ENCODE measurements around the gene PPP1R1C. TPM values are rescaled to one million over a fixed set of nuclear protein-coding genes. Genes with fewer than 3 reads are reported as not detected.

The PPP1R1C gene
- total and polyA plus RNA-seq, 4 donors, result 5.4 to 21.7 (median 11.3) TPM

GRCh38 chr2:182058056-182058455 lies 72.4 kb downstream of the PPP1R1C start:
- Histone ChIP-seq H3K9me3 (ENCODE audit: control insufficient read depth in 4 of 4, low read length in 3 of 4) (no peaks in the 10 kb centered on the region), H3K9ac (ENCODE audit: low read depth in 1 of 2, low read length in 2 of 2) (no peak overlapping the region), H3K27ac (ENCODE audit: low read depth in 1 of 2, low read length in 2 of 2) (no peak overlapping the region), H3K4me1 (ENCODE audit: control insufficient read depth in 4 of 4, insufficient read depth in 4 of 4, low read length in 3 of 4) (peaks cover 2 to 15% (median 8%) of the 10 kb centered on the region in 4 donors), H3K36me3 (ENCODE audit: control insufficient read depth in 4 of 4, insufficient read depth in 3 of 4, low read depth in 1 of 4, low read length in 3 of 4) (no peaks in the 10 kb centered on the region), H3K4me3 (ENCODE audit: low read depth in 1 of 3, low read length in 3 of 3) (no peak overlapping the region), H3K27me3 (ENCODE audit: control insufficient read depth in 4 of 4, insufficient read depth in 4 of 4, low read length in 3 of 4) (no peaks in the 10 kb centered on the region)
- WGBS, result 93% methylated on average over 1 of the region's 1 CpG
- no peak for DNase-seq (ENCODE audit: low spot score)
- TF ChIP-seq ATF3 (IDR thresholded peaks at IDR 0.05), result no peak
- TF ChIP-seq REST (IDR thresholded peaks at IDR 0.05), result no peak
- TF ChIP-seq YY1 (IDR thresholded peaks at IDR 0.05), result no peak
- TF ChIP-seq FOXA2 (IDR thresholded peaks at IDR 0.05), result no peak
- TF ChIP-seq, protein P1, sequence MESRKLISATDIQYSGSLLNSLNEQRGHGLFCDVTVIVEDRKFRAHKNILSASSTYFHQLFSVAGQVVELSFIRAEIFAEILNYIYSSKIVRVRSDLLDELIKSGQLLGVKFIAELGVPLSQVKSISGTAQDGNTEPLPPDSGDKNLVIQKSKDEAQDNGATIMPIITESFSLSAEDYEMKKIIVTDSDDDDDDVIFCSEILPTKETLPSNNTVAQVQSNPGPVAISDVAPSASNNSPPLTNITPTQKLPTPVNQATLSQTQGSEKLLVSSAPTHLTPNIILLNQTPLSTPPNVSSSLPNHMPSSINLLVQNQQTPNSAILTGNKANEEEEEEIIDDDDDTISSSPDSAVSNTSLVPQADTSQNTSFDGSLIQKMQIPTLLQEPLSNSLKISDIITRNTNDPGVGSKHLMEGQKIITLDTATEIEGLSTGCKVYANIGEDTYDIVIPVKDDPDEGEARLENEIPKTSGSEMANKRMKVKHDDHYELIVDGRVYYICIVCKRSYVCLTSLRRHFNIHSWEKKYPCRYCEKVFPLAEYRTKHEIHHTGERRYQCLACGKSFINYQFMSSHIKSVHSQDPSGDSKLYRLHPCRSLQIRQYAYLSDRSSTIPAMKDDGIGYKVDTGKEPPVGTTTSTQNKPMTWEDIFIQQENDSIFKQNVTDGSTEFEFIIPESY (IDR thresholded peaks at IDR 0.05), result no peak
- no peak for TF ChIP-seq JUND (IDR thresholded peaks at IDR 0.05)
- TF ChIP-seq GABPA (IDR thresholded peaks at IDR 0.05 in 1 of 2, conservative IDR thresholded peaks at IDR 0.05 in 1 of 2), result no peak
- TF ChIP-seq HNF4G (IDR thresholded peaks at IDR 0.05), result no peak
- TF ChIP-seq EGR1 (IDR thresholded peaks at IDR 0.05; ENCODE audit: low read depth in 2 of 2), result no peak
- TF ChIP-seq, protein P2, sequence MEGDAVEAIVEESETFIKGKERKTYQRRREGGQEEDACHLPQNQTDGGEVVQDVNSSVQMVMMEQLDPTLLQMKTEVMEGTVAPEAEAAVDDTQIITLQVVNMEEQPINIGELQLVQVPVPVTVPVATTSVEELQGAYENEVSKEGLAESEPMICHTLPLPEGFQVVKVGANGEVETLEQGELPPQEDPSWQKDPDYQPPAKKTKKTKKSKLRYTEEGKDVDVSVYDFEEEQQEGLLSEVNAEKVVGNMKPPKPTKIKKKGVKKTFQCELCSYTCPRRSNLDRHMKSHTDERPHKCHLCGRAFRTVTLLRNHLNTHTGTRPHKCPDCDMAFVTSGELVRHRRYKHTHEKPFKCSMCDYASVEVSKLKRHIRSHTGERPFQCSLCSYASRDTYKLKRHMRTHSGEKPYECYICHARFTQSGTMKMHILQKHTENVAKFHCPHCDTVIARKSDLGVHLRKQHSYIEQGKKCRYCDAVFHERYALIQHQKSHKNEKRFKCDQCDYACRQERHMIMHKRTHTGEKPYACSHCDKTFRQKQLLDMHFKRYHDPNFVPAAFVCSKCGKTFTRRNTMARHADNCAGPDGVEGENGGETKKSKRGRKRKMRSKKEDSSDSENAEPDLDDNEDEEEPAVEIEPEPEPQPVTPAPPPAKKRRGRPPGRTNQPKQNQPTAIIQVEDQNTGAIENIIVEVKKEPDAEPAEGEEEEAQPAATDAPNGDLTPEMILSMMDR (IDR thresholded peaks at IDR 0.05; ENCODE audit: low read depth, low read length, missing input control), result no peak
- TF ChIP-seq RXRA (IDR thresholded peaks at IDR 0.05), result no peak
- TF ChIP-seq MAX (IDR thresholded peaks at IDR 0.05), result no peak
- TF ChIP-seq TAF1 (conservative IDR thresholded peaks at IDR 0.05), result no peak
- TF ChIP-seq FOXA1 (IDR thresholded peaks at IDR 0.05), result no peak
- TF ChIP-seq SP1 (IDR thresholded peaks at IDR 0.05), result no peak
- TF ChIP-seq HNF4A (conservative IDR thresholded peaks at IDR 0.05), result no peak
- TF ChIP-seq NR2F2 (IDR thresholded peaks at IDR 0.05), result no peak
- TF ChIP-seq RAD21 (IDR thresholded peaks at IDR 0.05), result no peak

Data from liver (tissue), 9 donors.